CD4-positive, alpha-beta T cell treated with Interleukin-1 beta for 1 hour (primary cell): ENCODE data around the gene LRP8.

Experiments used
- DNase-seq, 2 donors: peaks; one replicate each; pipeline ENCODE4 v3.0.0-alpha.2; 2020 to 2022

LRP8 gene

DNA sequence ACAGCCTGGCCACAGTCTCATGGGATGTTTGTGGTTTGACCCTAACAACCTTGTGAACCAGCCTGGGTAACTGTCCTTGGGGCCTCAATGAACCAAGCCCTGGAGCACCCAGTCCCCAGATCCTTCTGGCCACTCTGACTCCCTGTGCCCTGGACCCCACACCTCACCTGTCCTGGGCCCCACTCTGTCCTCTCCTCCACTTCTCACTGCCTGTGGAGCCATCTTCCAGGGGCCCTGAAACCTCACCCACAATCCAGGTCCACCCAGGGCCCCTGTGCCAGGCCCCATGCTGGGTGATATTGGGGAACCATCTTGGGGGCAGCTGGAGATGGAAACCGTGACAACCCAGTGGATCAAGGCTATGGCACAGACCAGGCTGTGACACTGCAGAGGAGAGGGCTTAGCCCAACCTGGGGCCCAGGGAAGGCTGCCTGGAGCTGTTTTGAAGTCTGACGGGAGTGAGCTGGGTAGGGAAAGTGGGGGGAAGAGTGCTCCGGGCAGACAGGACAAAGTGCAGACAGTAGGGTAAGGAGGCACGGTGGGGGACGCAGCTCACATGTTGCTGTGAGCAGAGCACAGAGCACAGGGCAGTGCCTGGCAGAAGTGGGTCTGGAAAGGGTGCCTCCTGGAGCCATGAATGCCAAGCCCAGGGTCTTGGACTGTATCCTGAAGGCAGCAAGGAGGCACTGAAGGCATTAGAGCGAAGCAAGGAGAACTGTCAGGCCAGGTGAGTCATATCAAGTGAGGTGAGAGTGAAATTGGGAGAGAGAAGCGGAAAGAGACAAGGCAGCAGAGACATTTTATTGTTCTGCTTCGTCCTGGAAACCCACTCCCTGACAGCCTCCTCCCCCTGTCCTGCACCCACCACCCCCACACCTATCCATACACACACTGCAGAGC is 12.1 kb upstream of the LRP8 start:
- no peak for DNase-seq

DNA sequence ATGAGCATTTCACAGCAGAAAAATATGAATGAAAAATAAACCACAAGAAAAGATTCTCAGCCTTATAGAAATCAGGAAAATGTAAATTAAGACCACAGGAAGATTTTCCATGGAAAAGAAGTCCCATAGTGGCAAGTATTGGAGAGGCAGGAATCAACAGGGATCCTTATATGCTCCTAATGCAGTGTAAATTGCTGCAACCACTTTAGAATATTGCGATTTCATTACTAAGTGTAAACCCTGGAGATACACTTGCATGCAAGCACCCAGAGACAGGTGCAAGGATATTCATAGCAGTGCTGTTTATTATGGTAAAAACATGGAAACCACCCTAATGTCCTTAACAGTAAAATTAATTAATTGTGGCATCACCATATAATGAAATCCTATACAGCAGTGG is 10.6 kb upstream of the LRP8 start:
- DNase-seq = no peak

DNA sequence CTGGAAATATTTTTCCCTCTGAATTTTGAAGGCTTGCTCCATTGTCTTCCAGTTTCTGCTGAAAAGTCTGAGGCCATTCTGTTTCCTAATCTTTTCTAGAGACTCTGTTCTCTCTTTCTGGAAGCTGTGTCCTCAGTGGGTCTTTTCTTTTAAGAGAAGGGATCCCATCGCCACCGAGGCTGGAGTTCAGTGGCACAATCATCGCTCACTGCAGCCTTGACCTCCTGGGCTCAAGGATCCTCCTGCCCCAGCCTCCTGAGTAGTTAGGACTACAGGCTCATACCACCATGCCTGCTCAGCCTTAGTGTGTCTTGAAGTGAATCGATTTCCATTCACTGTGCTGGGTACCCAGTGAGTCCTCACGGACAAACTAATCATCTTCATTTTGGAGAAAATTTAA is 9.6 kb upstream of the LRP8 start:
- no peak for DNase-seq

DNA sequence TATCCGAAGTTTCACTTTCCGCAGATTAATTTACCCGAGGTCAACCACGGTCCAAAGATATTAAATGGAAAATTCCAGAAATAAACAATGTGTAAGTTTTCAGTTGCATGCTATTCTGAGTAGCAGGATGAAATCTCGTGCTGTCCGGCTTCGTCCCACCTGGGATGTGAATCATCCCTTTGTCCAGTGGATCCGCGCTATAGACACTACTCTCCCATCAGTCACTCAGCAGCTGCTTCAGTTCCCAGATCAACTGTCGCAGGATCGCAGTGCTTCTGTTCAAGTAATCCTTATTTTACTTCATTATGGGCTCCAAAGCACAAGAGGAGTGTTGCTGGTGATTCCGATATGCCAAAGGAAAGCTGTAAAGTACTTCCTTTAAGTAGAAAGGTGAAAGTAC is 8.3 kb upstream of the LRP8 start:
- no peak for DNase-seq

DNA sequence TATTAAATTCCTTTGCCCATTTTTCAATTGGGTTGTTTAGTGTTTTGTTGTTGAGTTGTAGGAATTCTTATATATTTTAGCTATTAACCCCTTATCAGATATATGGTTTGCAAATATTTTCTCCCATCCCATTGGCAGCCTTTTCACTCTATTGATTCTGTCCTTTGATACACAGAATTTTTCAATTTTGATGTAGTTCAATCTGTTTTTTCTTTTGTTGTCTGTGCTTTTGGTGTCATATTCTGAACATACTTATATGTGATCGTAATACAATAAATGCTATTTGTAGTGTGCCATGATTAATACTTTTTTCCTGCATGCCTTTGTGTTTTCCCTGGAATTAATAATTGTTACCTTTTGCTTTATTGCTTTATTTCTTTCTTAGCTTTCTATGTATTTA is 7.8 kb upstream of the LRP8 start:
- no peak for DNase-seq

DNA sequence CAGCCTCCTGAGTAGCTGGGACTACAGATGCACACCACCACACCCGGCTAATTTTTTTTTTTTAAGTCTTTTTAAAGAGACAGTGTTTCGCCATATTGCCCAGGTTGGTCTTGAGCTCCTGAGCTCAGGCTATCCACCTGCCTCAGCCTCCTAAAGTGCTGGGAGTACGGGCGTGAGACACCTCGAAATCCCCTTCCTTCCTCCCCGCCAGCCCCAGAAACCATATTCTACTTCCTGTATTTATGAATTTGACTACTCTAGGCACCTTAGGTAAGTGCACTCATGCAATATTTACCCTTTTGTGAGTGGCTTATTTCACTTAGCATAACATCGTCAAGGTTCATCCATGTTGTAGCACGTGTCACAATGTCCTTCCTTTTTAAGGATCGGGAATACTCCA is 6.9 kb upstream of the LRP8 start:
- DNase-seq = peak in 1 of 2 donors; percentile 12

DNA sequence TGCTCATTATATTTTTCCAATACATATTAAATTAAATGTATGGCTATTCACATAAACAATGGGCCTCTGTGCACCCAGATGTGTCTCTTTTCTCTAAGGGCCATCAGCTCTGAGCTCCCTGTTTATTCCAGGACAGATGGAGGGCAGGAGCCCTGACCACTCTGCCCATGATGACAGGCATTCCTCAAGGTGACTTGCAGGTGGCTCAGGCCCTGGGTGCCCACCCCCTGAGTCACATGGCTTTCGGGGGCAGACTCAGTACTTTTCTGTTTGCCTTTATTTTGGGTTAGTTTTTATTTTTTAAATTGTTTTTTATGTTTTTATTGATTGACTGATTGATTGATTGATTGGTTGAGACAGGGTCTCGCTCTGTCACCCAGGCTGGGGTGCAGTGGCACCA is 6.4 kb upstream of the LRP8 start:
- no peak for DNase-seq

DNA sequence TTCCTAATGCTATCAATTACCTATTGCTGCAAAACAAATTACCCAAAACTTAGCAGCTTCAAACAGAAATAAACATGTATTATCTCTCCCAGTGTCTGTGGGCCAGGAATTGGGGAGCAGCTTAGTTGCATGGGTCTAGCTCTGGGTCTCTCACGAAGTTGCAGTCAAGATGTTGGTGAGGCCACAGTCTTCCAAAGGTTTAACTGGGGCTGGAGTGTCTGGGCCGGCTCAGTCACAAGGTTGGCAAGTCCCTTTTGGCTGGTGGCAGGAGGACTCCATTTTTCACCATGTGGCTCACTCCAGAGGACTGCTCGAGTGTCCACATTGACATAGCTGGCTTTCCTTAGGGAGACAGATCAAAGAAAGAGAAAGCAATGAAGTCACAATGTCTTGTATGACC is 5.0 kb upstream of the LRP8 start:
- no peak for DNase-seq

DNA sequence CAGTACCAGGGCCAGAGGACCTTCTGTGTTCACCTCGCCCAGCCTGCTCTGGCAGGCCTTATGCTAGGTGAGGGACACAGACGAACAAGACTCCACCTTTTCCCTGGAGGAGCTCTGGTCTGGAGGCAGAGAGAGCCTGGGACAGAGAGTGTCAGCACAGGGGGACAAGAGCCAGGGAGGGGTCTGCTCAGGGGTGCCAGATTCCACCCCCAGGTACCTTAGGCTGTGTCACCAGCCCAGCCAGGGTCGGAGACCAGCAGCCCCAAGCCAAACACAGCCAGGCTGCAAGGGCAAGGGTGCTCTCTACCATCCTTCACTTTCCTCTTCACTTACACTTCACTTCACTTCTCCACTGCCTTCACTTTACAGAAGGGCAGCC is 4.3 kb upstream of the LRP8 start:
- no peak for DNase-seq

DNA sequence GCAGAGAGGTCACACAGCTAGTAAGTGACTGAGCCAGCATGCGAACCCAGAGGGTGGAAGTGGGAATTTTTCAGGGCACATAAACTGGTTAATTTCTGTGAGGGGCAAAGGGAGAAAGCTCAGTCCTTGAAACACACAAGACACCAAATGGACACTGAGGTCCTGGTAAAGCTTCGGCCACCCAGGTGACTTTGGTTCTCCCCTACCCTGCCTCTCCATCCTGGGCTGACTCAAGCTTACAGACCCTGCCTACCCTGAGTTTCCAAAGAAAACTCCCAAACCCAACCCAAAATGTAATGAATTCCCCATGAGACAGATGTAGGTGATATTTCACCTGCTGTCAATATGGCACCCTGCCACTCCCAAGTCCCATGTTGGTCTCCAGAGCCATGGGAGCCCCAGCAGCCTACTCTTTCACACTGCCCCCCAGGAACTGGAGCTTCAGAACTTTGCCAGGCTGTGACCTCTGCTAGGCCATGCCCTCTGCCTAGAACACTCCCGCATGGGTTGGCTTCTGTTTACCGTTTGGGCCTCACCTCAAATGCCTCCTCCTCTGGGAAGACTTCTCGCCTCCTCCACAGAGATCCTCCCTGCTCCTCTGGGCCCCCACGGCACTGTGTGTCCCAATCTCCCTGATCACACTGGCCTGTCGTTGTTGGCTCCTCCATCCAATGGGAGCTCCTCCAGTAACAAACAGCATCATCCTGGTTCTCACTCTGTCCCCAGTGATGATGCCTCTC is 3.7 kb upstream of the LRP8 start:
- no peak for DNase-seq

DNA sequence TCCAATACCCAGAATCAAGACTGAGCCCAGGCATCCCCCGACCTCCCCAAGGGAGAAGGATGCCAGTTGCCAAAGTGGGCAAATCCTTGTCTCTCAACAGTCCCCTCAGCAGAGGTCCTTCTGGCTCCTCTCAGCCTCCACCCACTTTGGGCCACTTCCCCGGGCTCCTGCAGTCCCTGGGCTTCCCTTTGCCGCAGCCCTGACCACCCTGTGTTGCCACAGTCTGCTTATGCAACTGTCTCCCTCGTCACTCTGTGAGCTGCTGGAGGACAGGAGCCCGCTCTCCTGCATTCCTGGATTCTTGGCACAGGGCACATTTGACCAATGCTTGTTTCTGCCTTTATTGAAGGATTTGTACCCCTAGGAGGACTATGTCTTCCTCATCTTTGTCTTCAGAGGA is 2.9 kb upstream of the LRP8 start:
- peak in 1 of 2 donors; percentile 30 for DNase-seq

DNA sequence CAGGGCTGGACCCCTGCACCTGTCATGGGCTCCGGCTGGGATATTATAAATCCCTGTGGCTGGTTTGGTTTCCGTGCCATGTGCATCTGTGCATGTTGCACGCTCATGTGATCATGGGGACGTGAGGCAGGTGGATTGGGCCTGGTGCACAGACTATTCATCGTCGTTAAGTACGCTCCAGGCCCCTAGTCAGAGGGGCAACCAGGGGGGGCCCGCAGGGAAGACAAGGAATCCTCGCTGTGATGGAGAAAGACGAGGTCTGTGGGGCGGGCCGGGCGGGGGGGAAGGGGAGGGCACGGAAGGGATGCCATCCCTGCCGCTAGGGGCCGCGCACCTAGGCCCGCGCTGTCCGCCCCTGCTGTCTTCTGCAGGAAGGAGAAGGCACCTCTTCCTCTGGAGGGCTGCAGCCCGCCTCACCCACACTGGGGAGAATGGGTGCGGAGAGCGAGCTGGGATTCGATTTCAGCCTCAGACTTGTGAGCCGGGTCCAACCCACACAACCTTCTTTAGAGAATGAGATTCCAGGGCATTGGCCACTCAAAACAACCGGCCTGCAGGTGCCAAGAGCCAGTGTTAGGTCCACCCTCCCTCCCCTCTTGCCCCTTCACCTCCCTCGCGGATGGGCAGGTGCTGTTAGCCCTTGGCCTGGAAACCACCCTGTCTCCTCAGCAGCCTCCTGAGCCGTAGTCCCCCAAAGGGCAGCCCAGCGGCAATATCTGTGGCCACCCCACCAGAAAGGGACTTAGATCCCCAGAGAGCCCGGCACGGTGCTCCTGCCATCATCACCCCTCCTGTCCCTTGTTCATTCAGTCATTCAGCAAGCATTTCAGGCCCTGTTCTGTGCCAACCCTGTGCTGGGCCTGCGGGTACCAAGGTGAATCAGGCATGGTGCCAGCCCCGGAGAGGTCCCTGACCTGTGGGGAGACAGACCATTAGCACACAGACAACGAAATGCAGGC is 950 bp upstream of the LRP8 start:
- peak; percentile 6 to 10 for DNase-seq

DNA sequence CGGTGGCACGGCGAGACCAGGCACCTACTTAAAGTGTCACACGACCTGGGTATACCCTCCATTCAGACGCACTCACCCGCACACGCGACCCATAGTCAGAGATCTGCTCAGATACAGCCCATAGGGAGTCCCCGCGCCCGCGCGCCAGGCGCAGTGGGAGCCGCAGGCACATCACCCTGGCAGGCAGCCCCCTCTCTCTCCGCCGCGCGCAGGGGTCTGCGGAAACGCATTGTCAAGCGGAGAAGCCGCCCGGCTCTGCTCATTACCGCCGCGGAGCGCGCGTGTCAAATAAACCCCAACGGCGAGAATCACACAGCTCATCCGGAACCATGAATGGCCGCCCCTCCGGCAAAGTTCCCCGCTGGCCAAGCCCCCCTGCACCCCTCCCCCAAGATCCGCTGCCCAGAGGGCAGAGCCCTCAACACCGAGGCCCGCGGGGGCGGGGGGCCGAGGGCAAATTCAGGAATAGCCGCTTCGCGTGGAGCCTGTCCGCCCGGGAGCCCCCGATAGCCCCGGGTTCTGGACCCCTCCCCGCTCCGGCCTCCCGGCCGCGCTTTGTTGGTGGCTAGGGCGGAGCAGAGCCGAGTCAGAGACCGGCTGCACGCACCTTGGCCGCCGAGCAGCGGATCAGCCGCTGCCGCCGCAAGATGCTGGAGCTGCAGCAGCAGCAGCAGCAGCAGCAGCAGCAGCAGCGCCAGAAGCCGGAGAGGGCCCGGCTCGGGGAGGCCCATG is 522 bp downstream of the LRP8 start:
- peak; percentile 29 to 48 for DNase-seq

DNA sequence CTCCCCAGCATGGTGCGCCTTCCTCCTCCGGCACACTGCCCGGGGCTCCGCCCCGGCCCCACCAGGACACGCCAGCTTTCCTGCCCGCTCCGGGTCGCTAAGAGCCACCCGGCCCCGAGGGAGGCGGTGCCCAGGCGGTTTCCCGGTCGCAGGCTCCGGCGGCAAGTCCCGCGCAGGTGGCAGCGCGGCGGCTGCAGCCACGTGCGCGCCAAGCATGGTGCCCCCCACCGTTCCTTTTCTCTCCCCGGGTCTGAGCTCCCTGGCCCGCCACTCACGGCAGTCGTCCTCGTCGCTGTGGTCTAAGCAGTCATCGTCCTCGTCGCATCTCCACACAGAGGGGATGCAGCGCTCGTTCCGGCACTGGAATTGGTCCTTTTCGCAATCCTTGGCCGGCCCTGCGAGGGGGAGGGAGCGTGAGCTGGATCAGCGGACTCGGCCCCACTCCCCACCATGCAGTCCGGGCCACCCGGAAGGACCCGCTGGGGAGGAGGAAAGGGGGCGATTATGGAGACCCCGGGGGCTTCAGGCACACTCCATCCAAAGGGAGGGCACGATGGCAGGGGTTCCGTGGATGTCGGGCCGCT is 1.2 kb downstream of the LRP8 start:
- DNase-seq = no peak

DNA sequence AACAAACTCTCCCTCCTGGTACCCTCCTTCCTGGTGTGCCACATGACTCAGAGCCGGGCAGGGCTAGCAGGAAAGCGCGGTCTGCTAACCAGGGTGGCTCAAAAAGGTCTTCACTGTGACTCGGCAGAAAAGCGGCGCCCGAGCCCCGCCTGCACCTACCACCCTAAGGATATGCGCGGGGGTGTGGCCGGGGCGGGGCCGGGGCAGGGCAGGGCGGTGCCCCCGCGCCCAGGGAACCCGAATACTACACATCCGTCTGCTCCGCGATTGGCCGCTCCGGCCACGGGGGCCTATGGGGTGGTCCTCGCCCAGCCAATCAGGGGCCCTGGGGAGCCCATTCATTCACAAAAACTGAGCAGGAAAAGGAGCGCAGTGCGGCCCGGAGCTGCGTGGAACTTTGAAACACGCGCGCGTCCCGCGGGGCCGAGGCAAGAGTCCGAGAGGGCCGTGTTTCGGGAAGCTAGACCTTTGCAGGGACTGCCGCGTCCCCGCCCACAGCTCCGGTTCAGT is 1.7 kb downstream of the LRP8 start:
- peak; percentile 92 to 93 for DNase-seq

DNA sequence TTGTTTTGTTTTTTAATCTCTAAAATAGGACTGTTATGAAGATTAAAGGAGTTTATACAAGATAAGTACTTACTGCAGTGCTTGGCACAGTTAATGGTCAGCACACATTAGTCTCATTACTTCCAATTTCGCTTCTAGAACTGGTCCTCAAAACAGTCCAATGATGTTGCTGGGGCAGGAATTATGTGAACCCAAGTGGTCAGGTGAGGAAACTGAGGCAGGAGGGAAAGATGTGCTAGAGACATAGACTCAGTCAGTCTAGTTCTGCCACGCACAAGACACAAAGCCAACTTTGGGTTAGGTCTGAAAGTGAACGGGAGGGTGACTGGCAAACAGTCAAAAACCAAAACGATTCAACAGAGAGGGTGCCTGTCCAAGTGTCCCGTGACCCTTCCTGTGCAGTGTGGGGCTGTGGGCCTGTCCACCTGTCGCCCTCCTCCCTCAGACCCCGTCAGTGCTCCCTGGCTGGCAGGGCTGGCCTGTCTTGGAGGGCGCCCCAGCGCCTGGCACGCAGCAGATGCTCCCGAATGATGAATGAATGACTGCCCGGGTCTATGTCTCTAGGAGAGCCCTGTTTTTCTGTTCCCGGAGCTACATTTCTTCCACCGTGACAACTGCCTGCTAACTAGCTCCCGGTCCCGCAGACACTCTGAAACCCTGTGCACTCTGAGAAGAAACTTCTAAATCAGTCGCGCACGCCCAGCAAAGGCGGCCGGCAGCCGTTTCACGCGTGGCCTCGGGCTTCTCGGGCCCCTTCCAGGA is 2.4 kb downstream of the LRP8 start:
- DNase-seq = no peak

DNA sequence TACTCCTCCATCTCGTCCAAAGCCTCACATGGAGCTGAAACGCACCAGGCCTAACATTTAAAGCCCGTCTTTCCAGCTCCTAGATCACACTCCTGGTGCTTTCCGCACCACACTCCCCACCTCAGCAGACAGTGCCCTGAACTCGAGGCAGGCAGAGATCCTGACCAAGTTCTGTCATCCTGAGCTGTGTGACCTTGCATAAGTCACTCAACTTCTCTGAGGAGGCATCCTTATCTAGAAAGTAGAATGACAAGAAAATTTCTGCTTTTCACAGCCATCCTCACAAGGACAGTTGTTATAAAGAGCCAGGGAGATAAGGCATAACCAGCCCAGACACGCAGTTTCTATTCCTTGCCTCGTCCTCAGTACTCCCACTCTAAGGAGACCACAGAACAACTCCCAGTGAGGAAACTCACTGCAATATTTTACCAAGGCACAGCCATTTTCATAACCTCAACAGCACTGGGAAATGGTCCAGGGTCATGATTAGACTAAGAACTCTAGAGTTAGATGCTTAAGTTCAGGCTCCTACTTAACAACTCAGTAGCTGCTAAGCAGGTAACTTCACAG is 3.1 kb downstream of the LRP8 start:
- DNase-seq = no peak

DNA sequence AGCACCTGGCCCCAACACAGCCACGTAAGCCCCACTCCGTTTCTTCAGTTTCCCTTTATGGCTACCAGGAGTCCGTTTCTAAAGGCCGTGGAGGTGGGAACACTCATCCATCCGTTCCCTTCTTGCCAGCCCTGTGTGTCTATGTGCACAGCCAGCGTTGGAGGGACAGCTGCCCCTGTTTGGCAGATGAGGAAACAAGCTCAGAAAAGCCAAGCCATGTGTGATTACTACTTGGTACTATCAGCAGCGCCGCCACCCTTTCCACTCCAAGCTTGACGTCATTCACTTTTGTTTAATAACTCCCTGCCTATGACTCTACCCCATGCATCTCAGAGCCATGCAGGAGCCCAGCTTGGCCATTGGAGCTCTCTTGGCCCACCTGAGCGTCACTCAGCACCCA is 3.5 kb downstream of the LRP8 start:
- DNase-seq = no peak

DNA sequence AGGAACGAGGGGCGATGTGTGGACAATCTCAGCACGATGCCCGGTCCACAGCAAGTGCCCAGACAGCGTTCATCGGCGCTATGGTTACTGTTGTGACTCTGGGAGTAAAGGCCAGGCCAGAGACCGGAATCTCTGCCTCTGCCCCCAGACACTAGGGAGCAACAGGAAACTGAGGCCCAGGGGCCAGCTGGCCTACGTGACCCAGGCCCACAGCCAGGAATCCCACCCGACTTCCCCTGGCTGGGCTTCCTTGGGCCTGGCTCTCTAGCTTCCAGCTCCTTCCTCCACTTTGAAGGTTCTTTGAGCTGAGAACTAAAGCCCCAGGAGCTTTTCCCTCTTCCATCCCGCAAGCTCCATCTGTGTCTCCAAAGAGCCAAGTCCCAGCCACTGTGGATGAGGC is 4.6 kb downstream of the LRP8 start:
- DNase-seq = no peak

DNA sequence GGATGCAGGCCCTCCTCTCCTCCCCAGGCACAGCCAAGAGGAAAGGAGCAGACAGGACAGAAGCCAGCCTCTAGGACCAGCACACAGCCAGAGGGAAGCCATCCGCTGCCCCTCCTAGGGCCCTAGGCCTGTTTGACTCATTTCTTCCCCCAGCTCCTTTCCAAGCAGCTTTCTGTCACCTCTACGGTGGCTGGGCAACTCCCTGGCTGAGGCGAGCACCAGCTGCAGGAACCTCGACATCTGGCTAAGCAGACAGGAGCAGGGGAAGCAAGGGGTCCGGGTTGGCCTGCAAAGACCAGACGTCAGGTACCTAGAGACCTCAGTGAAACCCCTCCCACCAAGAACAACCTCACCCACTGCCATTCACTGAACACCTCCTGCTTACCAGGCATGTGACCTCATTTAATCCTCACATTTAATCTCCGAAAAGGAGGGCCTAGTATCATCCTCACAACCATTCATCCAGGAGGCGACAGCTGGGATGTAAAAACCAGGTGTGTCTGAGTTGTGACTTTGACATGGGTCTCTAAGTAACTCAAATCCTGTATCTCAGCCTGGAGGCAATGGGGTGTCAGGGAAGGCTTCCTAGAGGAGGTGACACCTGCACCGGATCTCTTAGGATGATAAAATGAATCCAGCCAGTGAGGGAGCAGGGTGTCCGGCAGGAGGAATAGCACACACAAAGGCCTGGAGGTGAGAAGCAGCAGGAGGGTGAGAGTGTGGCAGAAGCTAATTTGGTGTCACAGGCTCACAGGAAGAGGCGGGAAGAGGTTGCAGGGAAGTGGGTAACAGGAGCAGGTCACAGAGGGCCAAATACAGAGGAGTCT is 5.9 kb downstream of the LRP8 start:
- no peak for DNase-seq
